AG09319 (cell line): ENCODE data around the gene RITA1.

Experiments used
- DNase-seq: peaks from one replicate; pipeline ENCODE4 v3.0.0-alpha.2; 2010; ENCODE audit warnings: low read depth; ENCODE audit errors: extremely low read depth
- TF ChIP-seq, protein P1 (sequence below): IDR thresholded peaks from 2 replicates; pipeline ENCODE4 v1.5.1; 2011; ENCODE audit warnings: low read depth, mild to moderate bottlenecking, inconsistent platforms, low read length, moderate library complexity

The RITA1 gene

DNA sequence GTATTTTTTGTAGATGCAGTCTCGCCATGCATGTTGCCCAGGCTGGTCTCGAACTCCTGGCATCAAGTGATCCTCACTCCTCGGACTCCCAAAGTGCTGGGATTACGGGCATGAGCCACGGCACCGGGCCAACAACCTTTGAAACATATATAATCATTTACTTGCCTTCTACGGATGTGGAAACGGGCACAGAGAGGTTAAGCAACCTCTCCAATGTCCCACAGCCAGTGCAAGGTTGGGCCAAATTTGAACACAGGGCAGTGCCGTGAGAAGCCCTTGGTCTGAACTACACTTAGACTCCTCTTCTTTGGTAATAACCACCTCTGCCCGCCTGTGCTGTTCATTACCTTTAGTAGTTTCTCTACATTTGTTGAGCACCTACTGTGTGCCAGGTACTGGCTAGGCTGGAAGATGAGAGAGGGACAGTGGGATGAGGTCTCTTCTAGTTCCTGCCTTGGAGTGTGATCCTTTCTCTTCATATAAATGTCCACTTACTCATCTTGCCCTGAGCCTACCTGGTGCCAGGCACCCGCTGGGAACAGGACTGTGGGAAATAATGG lies 2.4 kb upstream of the RITA1 start:
- TF ChIP-seq, protein P1, sequence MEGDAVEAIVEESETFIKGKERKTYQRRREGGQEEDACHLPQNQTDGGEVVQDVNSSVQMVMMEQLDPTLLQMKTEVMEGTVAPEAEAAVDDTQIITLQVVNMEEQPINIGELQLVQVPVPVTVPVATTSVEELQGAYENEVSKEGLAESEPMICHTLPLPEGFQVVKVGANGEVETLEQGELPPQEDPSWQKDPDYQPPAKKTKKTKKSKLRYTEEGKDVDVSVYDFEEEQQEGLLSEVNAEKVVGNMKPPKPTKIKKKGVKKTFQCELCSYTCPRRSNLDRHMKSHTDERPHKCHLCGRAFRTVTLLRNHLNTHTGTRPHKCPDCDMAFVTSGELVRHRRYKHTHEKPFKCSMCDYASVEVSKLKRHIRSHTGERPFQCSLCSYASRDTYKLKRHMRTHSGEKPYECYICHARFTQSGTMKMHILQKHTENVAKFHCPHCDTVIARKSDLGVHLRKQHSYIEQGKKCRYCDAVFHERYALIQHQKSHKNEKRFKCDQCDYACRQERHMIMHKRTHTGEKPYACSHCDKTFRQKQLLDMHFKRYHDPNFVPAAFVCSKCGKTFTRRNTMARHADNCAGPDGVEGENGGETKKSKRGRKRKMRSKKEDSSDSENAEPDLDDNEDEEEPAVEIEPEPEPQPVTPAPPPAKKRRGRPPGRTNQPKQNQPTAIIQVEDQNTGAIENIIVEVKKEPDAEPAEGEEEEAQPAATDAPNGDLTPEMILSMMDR = no peak

DNA sequence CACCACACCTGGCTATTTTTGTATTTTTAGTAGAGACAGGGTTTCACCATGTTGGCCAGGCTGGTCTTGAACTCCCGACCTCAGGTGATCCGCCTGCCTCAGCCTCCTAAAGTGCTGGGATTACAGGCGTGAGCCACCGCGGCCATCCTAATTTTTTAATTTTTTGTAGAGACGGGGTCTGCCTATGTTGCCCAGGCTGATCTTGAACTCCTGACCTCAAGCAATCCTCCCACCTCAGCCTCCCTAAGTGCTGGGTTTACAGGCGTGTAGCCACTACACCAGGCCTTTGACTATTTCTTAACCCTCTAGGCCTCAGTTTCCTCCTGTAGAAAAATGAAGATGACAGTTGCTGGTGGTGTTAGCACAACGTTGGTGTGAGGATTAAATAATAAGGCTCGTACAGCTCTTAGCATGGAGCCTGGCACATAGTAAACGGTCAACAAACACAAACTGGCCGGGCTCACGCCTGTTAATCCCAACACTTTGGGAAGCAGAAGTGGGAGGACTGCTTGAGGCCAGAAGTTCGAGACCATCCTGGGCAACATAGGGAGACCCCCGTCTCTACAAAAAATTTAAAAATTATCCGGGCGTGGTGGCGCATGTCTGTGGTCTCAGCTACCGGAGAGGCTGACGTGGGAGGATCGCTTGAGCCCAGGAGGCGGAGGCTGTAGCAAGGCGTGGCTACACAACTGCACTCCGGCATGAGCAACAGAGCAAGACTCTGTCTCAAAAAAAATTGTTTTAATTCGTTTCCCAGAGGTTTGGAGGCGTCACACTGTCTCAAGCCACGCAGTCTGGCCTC lies 1.2 kb upstream of the RITA1 start:
- TF ChIP-seq, protein P1 = no peak
- DNase-seq = no peak

More for the DNA sequence above, 2.4 kb upstream of the RITA1 start:
- no peak for DNase-seq

DNA sequence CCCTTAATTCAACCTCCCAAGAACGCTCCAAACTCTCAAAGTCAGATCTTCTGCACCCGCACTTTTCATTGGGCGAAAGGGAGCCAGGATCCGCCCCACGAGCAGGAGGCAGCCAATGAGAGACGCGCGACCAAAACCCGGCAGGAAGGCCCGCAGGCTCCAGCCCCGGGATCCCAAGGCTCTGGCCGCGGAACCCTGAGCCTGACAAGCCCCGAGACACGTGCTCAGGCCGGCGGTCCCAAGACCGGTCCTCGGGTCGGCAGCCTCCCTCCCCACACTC lies 681 bp upstream of the RITA1 start:
- peak; percentile 72 for DNase-seq

DNA sequence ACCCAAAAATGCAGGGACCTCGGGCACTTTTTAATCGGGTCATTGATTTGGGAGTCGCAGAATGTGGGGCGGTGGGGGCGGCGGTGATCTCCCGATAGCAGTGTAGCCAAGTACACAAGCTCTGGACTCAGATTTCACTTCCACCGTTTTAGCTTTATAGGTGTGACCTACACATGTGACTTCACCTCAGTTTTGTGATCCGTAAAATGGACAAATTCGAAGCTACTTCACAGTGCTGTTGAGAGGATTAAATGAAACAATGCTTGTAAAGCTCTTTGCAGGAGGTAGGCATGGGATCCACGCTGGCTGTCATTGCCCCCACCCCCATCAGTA lies 478 bp downstream of the RITA1 start:
- TF ChIP-seq, protein P1 = no peak
- no peak for DNase-seq

More for the DNA sequence above, 681 bp upstream of the RITA1 start:
- TF ChIP-seq, protein P1 = no peak

DNA sequence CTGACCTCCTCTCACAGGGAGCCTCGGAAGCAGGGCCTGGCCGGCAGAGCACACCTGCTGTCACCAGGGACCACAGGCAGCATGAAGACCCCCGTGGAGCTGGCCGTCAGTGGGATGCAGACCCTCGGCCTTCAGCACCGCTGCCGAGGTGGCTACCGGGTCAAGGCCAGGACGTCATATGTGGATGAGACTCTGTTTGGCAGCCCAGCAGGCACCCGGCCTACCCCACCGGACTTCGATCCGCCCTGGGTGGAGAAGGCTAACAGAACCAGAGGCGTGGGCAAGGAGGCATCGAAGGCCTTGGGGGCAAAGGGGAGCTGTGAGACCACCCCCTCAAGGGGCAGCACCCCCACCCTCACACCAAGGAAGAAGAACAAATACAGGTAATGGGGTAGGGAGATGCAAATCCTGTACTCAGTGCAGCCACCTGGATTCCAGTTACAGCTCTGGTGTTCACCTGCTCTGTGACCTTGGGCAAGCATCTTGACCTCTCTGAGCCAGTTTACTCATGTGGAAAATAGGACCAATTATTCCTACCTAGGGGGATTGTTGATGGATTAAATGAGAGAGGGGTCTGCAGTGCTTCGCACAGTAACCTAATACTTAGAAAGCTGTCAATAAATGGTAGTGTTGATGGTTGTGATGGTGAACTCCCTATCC lies 1.3 kb downstream of the RITA1 start:
- DNase-seq = no peak
- TF ChIP-seq, protein P1 = no peak

DNA sequence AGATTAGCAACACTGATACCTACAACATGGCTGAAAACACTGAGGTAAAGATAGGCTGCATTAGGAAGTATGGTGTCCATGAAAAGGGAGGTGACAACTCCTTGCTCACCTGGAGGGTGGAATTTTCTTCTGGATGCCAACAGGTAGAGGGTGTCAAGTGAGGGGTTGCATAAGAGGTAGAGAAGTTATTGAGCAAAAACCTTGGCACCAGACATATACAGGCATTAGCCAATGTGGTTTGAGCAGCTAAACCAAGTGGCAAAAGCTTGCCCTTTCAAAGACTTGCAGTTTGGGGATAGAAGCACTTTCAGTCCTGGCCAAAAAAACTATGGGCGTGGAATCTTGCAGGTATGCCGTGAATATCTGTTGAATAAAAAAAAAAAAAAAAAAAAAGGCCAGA lies 3.8 kb downstream of the RITA1 start:
- DNase-seq = no peak
- TF ChIP-seq, protein P1 = no peak

DNA sequence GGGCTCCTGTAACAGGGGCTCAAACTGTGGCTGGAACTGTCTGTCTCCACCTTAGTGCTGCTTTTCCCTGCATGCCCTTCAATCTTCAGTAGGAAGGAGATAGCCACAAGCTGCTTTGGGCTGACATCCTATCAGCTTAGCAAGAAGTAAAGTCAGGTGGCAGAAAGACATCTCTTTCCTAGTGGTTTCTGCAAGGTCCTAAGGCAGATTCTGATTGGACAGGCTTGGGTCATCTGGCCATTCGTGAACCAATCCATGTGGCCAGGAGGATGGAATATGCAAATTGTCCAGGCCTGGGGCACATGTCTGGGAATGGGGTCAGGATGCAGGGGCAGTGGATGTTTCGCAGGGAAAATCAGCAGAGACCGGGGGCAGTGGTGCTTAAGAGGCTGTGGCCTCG lies 5.2 kb downstream of the RITA1 start:
- DNase-seq = no peak
- TF ChIP-seq, protein P1 = no peak
